Large intestine (tissue), 3 donors: Measurements from ENCODE around the gene HDAC4. TPM values are rescaled to one million over a fixed set of nuclear protein-coding genes. Genes with fewer than 3 reads are reported as not detected.
"Not testable (repeated sequence)": the region's sequence is repeated elsewhere in the genome, so short reads cannot be mapped to it uniquely, and the experiment has no call there.

ENCODE experiments used
- DNase-seq, 2 donors: peaks; one replicate each; pipeline versions ENCODE4 v3.0.0 to v3.0.0-alpha.2; 2013
- H3K27ac ChIP-seq: one replicate; pipeline ENCODE4 v1.5.1; 2013; ENCODE audit warnings: low read length
- H3K27me3 ChIP-seq: 2 replicates; pipeline ENCODE4 v1.6.1; 2013; ENCODE audit warnings: low read length; ENCODE audit not compliant: control insufficient read depth, insufficient read depth
- H3K36me3 ChIP-seq: 2 replicates; pipeline ENCODE4 v1.6.1; 2013; ENCODE audit warnings: low read length; ENCODE audit not compliant: control insufficient read depth, insufficient read depth
- H3K4me1 ChIP-seq: one replicate; pipeline ENCODE4 v1.6.1; 2013; ENCODE audit warnings: low read length; ENCODE audit not compliant: control insufficient read depth, insufficient read depth
- H3K4me3 ChIP-seq: one replicate; pipeline ENCODE4 v1.5.1; 2013; ENCODE audit warnings: low read length
- H3K9me3 ChIP-seq: one replicate; pipeline ENCODE4 v1.6.1; 2013; ENCODE audit warnings: mild to moderate bottlenecking, low read depth, low read length, moderate library complexity; ENCODE audit not compliant: control insufficient read depth
- WGBS: methylation state at CpG from one replicate; pipeline ENCODE4 v1.1.5; 2013; ENCODE audit warnings: low lambda C conversion rate; ENCODE audit not compliant: insufficient coverage; 5-methylcytosine and 5-hydroxymethylcytosine counted together
- polyA plus RNA-seq: library from polyadenylated mRNA; unstranded; fragments of 120-200 nt; gene quantifications from one replicate; pipeline ENCODE4 v1.2.1, GENCODE V29; 2013

The HDAC4 gene
- polyA plus RNA-seq, 1 donor: 10.7 TPM

DNA sequence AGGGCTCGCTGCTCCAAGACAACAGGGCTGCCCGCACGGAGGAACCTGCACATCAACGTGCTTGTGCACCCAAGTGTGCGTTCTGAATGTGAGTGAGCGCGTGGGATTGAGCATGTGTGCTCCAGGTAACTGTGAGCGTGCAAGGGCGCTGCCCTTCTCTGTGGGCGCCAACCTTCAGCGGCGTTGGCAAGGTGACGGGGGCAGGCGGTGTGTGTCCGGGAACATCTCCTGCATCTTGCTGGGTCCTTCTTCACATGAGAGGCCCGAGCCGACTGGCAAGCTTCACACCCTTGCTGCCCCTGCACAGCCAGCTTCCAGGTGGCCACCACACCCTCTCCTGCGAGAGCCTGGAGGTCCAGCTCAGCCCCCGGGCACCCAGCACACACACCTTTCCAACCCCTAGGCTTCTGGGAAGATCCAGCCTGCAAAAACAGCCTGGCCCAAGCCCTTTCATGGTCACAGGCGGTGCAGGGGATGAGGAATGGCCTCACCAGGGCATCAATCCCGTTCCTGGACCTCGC lies 220.9 kb downstream of the HDAC4 start:
- H3K9me3 ChIP-seq: peaks cover 19% of the 10 kb centered on the region
- no peak overlapping the region for H3K4me3 ChIP-seq
- DNase-seq: no peak
- no CpG with 5 or more reads among the region's 22 CpGs for WGBS
- peaks cover 10% of the 10 kb centered on the region for H3K4me1 ChIP-seq
- peaks cover 28% of the 10 kb centered on the region for H3K36me3 ChIP-seq
- no peaks in the 10 kb centered on the region for H3K27me3 ChIP-seq
- H3K27ac ChIP-seq: no peak overlapping the region

DNA sequence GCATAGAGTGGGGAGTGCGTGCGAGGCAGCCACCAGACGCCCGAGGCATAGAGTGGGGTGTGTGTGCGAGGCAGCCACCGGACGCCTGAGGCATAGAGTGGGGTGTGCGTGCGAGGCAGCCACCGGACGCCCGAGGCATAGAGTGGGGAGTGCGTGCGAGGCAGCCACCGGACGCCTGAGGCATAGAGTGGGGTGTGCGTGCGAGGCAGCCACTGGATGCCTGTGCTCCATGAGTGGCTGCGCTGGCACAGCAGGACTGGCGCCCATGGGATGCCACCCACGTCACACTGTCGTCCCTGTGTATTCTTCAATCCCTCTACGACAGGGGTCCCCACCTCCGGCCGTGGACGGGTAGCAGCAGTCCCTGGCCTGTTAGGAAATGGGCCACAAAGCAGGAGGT lies 221.9 kb downstream of the HDAC4 start:
- no peaks in the 10 kb centered on the region for H3K27me3 ChIP-seq
- DNase-seq: no peak
- H3K9me3 ChIP-seq: peaks cover 19% of the 10 kb centered on the region
- peaks cover 10% of the 10 kb centered on the region for H3K4me1 ChIP-seq
- 100% methylated on average over 2 of the region's 26 CpGs for WGBS
- no peak overlapping the region for H3K27ac ChIP-seq
- peaks cover 35% of the 10 kb centered on the region for H3K36me3 ChIP-seq
- no peak overlapping the region for H3K4me3 ChIP-seq

- no peaks in the 10 kb centered on the region for H3K27me3 ChIP-seq
- no peak overlapping the region for H3K4me3 ChIP-seq
- 95% methylated on average over 4 of the region's 10 CpGs for WGBS
- H3K27ac ChIP-seq: no peak overlapping the region
- no peak for DNase-seq
- peaks cover 10% of the 10 kb centered on the region for H3K4me1 ChIP-seq
- peaks cover 19% of the 10 kb centered on the region for H3K9me3 ChIP-seq
- peaks cover 35% of the 10 kb centered on the region for H3K36me3 ChIP-seq
These were observed 222.3 kb downstream of the HDAC4 start for GRCh38 chr2:239178484-239178883.

DNA sequence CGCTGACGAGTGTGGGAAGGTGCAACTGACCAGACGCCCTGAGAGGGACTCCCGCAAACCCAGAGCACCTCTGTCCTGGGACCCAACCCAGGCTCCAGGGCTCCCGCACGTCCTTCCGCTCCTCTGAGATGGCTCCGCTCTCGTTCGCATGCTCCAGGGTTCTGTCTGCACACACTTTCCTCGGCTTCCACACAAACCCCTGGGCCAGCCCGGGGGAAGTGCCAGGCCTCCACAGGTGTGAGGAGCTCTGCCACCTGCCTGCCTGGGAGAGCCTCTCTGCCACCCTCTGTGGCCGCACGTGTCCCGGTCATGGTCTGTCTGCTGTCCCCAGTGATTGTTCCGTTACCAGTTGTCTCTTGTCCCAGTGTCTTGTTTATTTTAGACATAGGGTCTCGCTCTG lies 222.9 kb downstream of the HDAC4 start:
- Histone ChIP-seq H3K9me3 (peaks cover 19% of the 10 kb centered on the region), H3K27ac (no peak overlapping the region), H3K4me3 (no peak overlapping the region), H3K27me3 (no peaks in the 10 kb centered on the region), H3K4me1 (peaks cover 10% of the 10 kb centered on the region), H3K36me3 (peaks cover 37% of the 10 kb centered on the region)
- no CpG with 5 or more reads among the region's 17 CpGs for WGBS
- no peak for DNase-seq

DNA sequence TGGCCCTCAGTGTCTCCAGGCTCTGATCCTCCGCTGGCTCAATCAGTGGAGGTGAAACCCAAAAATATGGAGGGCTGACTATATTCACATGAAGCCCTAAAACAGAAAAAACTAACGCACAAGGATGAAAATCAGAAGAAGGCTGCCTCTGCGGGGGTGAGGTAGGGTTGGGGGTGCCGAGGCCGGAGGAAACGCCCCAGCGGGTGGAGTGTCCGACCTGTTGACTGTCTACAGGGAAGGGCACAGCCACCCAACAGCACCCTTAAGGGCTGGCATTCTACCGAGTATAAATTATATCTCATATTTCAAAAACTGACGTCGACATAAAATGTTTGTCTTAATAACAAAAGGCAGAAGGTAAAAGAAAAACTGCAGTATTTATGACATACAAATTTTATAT lies 223.5 kb downstream of the HDAC4 start:
- WGBS: 93% methylated on average over 8 of the region's 11 CpGs
- H3K36me3 ChIP-seq: peaks cover 37% of the 10 kb centered on the region

GRCh38 chr2:239176138-239176803 lies 224.5 kb downstream of the HDAC4 start:
- not testable (repeated sequence) for H3K4me3 ChIP-seq, H3K27ac ChIP-seq, DNase-seq, H3K4me1 ChIP-seq, H3K27me3 ChIP-seq
- Histone ChIP-seq H3K9me3 (peaks cover 31% of the 10 kb centered on the region), H3K36me3 (peaks cover 37% of the 10 kb centered on the region)
- WGBS: 100% methylated on average over 1 of the region's 23 CpGs

More for the DNA sequence above, 223.5 kb downstream of the HDAC4 start:
- H3K9me3 ChIP-seq: peaks cover 24% of the 10 kb centered on the region
- no peak overlapping the region for H3K4me3 ChIP-seq
- H3K27me3 ChIP-seq: no peaks in the 10 kb centered on the region
- no peak overlapping the region for H3K27ac ChIP-seq
- H3K4me1 ChIP-seq: peaks cover 8% of the 10 kb centered on the region
- DNase-seq: no peak

GRCh38 chr2:239175181-239175580 lies 225.6 kb downstream of the HDAC4 start:
- no peak overlapping the region for H3K4me3 ChIP-seq
- H3K9me3 ChIP-seq: peaks cover 41% of the 10 kb centered on the region
- no peak overlapping the region for H3K27ac ChIP-seq
- no peaks in the 10 kb centered on the region for H3K27me3 ChIP-seq
- WGBS: 100% methylated on average over 1 of the region's 11 CpGs
- H3K36me3 ChIP-seq: peaks cover 37% of the 10 kb centered on the region
- H3K4me1 ChIP-seq: no peaks in the 10 kb centered on the region
- no peak for DNase-seq

- Histone ChIP-seq H3K27me3 (no peaks in the 10 kb centered on the region), H3K4me3 (no peak overlapping the region), H3K27ac (no peak overlapping the region), H3K36me3 (peaks cover 26% of the 10 kb centered on the region), H3K9me3 (peaks cover 43% of the 10 kb centered on the region), H3K4me1 (no peaks in the 10 kb centered on the region)
- no peak for DNase-seq
- WGBS: no CpG with 5 or more reads among the region's 1 CpG
These were observed 227.5 kb downstream of the HDAC4 start for GRCh38 chr2:239173301-239173700.

GRCh38 chr2:239171643-239172042 lies 229.2 kb downstream of the HDAC4 start:
- Histone ChIP-seq H3K4me1 (no peaks in the 10 kb centered on the region), H3K36me3 (peaks cover 26% of the 10 kb centered on the region)
- no peak for DNase-seq

GRCh38 chr2:239169311-239170048 lies 231.3 kb downstream of the HDAC4 start:
- H3K9me3 ChIP-seq: peaks cover 28% of the 10 kb centered on the region
- H3K27me3 ChIP-seq: no peaks in the 10 kb centered on the region
- peaks cover 10% of the 10 kb centered on the region for H3K36me3 ChIP-seq
- H3K27ac ChIP-seq: no peak overlapping the region
- H3K4me1 ChIP-seq: no peaks in the 10 kb centered on the region
- no peak overlapping the region for H3K4me3 ChIP-seq
- no peak for DNase-seq
- no CpG with 5 or more reads among the region's 27 CpGs for WGBS

More at GRCh38 chr2:239171643-239172042, 229.2 kb downstream of the HDAC4 start:
- Histone ChIP-seq H3K4me3 (no peak overlapping the region), H3K27ac (no peak overlapping the region), H3K27me3 (no peaks in the 10 kb centered on the region), H3K9me3 (peaks cover 37% of the 10 kb centered on the region)
